Esophagus squamous epithelium (tissue), 4 donors: Measurements from ENCODE around the gene LIM2.

Experiments
- CTCF ChIP-seq, 6 experiments: fragments of 450-650 bp in 4 of 6; fragments of 200-600 bp in 2 of 6; sonication (generic) in 2 of 6; IDR thresholded peaks; one replicate each; pipeline ENCODE4 v1.5.1; 2016 to 2019; ENCODE audit warnings: antibody characterized with exemption in 6 of 6, mild to moderate bottlenecking in 4 of 6, moderate library complexity in 4 of 6
- POLR2A ChIP-seq, 4 donors: fragments of 450-650 bp; IDR thresholded peaks; one replicate each; pipeline ENCODE4 v1.6.1; 2017; ENCODE audit warnings: antibody characterized with exemption in 4 of 4, mild to moderate bottlenecking in 4 of 4, moderate library complexity in 3 of 4

- no peak for TF ChIP-seq POLR2A (IDR thresholded peaks at IDR 0.05)
- TF ChIP-seq CTCF (IDR thresholded peaks at IDR 0.05): no peak
These were observed 36.3 kb downstream of the LIM2 start for GRCh38 chr19:51351266-51351990.
